ENCODE results near the gene ESPN. TPM values are rescaled to one million over a fixed set of nuclear protein-coding genes. Genes with fewer than 3 reads are reported as not detected.
A peak's percentile ranks its signal among the peaks of the same experiment; 100 is the strongest.

ESPN gene
- total RNA-seq, 1 donor from 2014 or later: 0.90 TPM

GRCh38 chr1:6463120-6463412, 38.5 kb downstream of the ESPN start:
- no peak for DNase-seq (ENCODE audit: low read depth in 2 of 2)

DNA sequence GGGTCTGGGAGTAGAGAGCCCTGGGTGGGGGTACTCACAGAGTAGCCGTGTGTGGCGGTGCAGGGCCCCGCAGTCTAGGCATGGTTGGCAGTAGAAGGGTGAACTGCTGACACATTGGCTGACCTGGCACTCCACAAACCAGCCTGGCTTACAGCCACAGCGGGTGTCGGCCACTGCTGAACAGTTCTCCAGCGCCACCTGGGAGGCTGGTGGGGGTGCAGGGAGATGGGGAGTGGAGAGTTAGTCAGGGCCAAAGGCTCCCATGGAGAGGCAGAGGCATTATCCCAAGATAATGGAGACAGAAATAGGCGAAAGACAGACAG, 39.9 kb downstream of the ESPN start:
- DNase-seq (ENCODE audit: low read depth in 2 of 2): no peak

DNA sequence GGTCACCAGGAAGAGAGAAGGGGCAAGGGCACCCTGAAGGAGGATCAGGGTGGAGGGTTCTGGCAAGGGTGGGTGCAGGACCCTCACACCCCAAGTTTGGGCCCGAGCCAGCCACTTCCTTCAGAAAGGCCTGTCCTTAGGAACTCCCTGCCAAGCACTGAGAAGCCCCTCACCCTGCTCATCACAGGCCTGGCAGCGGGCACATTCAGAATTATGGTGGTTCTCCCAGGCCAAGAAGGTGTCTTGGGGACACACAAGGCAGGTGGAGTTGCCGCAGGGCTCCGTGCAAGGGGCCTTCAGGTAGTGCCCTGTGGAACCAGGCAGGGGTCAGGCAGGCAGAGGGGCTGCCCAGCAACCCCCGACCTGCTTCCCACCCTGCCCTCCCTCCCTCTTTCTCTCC, 40.3 kb downstream of the ESPN start:
- DNase-seq (ENCODE audit: low read depth in 2 of 2): no peak

- DNase-seq (ENCODE audit: low read depth in 2 of 2): no peak
These were observed 41.0 kb downstream of the ESPN start for GRCh38 chr1:6465461-6466005.

DNA sequence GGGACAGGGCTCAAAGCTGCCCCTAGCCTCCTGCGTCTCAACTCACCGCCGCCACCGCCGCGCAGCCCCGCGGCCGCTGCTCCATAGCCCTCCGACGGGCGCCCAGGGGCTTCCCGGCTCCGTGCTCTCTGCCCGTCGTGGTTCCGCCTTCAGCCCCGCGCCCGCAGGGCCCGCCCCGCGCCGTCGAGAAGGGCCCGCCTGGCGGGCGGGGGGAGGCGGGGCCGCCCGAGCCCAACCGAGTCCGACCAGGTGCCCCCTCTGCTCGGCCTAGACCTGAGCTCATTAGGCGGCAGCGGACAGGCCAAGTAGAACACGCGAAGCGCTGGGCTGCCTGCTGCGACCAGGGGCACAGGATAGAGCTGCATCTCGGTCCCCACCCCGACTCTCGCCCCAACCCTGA, 41.4 kb downstream of the ESPN start, which contains the start of gene TNFRSF25:
Gene TNFRSF25 (minus strand): TSS at position 151 of the 400 bp plus-strand sequence. CDS start 66 bp downstream, at position 85.
- no peak for DNase-seq (ENCODE audit: low read depth in 2 of 2)

DNA sequence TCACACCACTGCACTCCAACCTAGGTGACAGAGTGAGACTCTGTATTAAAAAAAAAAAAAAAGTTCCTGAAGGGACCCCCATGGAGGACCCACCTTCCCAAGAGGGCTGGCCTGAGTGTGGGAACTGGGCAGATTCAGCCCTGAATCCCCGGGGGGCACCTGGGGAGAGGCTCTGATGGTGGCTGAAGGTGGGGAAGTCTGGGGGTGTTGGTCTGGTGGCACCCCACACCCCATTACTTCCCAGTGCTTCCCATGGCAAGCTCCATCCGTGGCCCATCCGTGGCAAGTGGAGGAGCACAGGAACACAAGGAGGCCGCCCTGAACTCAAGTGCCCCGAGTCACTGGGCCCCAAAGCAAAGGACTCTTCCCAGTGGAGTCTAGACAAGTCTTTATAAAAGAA, 42.2 kb downstream of the ESPN start:
- no peak for DNase-seq (ENCODE audit: low read depth in 2 of 2)

- no peak for DNase-seq (ENCODE audit: low read depth in 2 of 2)
These were observed 42.6 kb downstream of the ESPN start for GRCh38 chr1:6467224-6467623.

- DNase-seq (ENCODE audit: low read depth in 2 of 2): no peak
These were observed 43.4 kb downstream of the ESPN start for GRCh38 chr1:6467744-6468688.

DNA sequence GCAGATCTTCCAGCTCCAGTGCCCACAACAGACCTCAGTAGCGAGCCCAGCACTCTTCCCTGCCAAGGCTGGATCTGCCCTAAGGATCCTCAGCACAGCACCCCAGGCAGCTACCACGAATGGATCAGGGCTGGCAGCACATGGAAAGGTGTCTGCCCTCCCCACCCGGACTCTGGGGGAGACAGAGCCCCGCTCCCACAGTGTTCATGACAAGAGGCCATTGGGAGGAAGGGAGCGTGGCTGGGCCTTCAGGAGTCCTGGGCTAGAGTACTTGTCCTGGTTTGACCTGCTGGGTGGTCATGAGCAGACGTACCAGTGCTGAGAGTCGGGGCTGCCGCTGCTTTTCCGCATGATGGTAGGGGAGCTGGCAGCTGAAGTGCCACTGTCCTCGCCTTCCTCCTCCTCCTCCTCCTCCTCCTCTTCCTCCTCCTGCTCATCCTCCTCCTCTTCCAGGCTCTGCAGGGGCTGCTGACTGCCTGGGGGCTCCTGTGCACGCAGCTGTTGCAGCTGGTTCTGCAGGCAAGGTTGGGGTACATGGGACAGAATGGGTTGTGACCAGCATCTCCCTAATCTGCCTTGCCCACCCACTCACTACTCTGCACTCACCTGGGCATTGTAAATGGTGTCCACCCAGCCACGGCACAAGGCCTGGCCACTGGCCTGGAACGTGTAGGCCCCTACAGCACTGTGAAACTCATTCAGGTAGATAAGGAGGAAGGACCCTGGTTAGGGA, 44.3 kb downstream of the ESPN start:
- no peak for DNase-seq (ENCODE audit: low read depth in 2 of 2)

GRCh38 chr1:6470132-6471085, 45.8 kb downstream of the ESPN start:
- DNase-seq (ENCODE audit: low read depth in 2 of 2): no peak

DNA sequence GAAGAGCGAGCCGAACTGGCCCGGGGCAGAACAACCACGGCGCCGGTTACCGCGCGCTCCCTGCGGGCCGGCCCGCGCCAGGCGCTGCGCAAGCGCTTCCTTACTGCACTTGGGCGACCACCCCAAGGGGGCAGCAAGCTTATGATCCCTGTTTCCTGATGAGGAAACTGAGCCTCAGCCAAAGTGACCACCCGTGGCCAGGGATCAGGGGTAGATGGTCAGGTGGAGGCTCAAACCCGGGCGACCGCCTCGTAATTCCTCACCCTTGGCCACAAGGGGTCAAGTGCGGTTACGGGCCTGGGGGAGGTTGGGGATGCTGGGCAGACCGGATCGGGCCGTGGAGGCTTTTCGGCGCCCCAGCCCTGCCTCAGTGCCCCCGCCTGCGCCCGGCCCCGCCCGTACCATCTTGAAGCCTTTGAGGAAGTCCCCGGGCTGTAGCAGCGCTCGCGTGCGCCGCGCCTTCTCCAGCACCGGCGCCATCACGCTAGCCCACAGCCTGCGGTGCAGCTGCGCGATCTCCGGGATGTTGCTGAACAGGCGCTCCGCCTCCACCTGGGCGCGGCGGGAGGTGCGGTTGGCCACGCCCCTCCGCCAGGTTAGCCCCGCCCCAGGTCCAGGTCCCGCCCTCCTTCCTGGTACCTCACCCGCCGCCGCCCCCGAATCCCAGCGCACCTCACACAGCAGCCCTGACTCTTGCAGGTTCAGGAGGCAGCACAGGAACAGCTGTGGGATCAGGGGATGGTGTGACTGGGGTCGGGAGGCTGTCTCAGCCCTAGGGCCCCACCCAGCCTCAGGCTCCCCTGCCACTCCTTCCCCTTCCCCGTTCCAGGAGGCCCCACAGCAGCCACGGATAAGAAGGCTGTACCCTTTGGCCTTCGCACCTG, 46.8 kb downstream of the ESPN start:
- DNase-seq (ENCODE audit: low read depth in 2 of 2): no peak

DNA sequence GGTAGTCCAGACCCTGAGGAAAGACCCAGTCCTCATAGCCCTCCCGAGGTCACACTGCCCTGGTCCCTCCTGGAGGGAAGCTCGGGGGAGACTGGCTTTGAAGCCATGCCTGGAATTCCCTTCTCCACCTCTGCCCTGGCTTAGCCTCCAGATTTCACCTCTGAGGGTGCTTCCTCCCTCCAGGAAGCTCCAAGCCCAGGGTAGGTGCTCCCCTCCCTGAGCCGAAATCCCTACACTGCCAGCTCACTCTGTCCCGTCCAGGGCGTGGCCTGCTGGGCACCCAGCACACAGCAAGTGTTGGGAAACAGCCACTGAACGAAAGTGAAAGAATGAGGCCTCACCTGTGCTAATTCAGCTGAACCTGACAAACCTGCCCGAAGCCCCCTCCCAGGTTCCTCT, 47.4 kb downstream of the ESPN start:
- DNase-seq (ENCODE audit: low read depth in 2 of 2): no peak

DNA sequence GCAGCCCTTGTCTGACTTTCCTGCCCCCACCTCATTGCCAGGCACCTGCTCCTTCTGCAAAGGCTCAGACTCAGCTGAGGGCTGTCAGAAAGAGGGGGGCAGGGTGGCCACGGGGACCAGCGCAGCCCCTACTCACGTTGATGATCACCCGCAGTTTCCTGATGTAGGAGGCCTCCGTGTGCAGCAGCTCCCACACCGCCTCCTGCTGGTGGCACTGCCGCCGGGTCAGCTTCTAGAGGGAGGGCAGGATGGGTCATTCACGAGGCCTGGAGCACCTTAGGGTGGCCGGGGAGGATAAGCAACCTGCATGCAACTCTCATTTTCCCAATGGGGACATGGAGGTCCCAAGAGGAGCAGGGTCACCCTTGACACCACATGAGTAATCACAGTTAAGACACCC, 47.8 kb downstream of the ESPN start:
- no peak for DNase-seq (ENCODE audit: low read depth in 2 of 2)

DNA sequence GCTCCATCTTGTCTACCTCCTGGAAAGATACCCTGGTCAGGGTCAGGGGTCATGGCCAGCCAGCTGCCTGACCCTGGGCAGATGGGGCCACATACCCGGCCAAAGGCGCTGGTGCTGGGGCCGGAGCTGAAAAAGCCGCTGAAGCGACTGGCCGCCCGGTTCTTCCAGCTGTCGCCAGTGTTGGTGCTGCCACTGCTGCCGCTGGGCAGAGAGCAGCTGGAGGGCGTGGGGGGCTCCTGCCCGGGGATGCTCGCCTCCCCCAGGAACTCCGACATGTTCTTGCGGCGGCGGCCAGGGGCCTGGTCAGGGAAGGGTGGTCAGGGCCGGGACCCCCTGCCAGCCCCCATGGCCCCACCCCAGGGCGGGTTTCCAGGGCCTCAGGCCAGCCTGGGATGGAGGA, 48.6 kb downstream of the ESPN start:
- DNase-seq (ENCODE audit: low read depth in 2 of 2): no peak

GRCh38 chr1:6473974-6474814, 49.6 kb downstream of the ESPN start:
- DNase-seq (ENCODE audit: low read depth in 2 of 2): no peak

DNA sequence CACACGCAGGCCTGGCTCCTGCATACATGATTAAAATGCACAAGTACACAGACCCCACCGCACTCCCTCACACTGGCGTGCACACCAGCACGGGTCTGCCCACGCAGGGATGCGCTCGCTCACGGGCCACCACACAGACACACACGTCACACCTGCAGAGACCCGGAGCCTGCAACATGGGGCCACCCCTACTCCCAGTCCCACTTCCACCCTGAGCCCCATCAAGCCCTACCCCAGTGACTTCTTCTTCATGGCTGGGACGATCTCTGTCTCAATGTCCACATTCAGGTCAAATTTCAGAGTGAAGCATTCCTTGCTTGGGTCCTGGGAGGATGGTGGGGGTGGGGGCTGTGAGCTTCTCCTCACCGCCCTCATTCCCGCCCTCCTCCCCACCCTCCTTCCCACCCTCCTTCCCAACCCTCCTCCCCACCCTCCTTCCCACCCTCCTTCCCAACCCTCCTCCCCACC, 50.3 kb downstream of the ESPN start:
- no peak for DNase-seq (ENCODE audit: low read depth in 2 of 2)

DNA sequence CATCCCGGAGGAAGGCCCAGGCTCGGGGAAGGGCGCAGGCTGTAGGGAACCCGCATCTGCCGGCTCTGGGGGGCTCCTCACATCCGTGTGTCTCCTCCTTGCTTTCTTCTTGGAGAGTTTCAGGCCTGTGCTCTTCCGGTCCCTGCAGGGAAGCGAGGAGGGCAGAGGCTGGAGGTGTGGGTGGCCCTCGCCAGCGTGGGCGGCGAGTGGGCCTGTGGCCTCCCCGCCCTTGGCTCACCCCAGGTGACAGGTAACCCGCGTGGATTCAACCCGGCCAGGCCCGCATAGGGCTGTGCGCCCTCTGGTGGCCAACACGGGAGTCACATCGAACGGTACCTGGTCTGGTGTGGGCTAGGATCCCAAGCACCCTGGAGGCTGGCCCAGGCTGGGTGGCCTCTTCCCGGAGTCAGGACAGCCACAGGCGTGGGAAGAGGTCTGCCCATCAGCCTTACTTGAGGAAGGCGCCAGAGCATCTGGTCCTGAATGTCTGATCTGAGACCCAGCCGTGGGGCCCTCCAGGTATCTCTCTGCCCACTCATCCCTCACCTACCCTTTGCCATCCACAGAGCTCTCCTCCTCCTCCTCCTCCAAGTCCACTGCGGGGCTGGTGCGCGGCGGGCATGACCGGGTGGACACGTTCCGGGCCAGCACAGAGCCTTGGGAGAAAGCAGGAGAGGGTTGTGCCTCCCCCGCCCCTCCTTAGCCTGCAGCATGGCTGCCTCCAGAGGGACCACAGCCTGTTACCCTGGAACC, 51.0 kb downstream of the ESPN start:
- peak in 1 of 2 donors; percentile 34 for DNase-seq (ENCODE audit: low read depth in 2 of 2)

DNA sequence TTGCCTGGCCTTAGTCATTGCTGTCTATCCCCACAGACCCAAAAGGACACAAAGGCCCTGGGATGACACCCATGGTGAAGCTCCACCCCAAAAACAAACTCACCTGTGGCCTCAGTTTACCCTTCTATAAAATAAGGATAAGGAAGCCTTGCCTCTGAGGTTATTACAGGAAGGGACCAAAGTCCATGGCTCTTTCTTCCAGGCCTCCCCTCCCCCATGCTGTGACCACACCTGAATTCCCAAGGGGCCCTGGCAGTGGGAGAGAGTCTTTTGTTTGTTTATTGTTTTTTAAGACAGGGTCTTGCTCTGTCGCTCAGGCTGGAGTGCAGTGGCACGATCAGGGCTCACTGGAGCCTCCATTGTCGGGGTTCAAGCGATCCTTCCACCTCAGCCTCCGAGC, 51.9 kb downstream of the ESPN start:
- no peak for DNase-seq (ENCODE audit: low read depth in 2 of 2)

Measured in dermis microvascular lymphatic vessel endothelial cell (primary cell).